HAP-1 (cell line): ENCODE measurements around the gene SLC9A7.

Source experiments
- DNase-seq, 2 experiments: peaks; one replicate each; pipeline ENCODE4 v3.0.0-alpha.2; 2016 to 2020; ENCODE audit warnings: low spot score in 2 of 2
- H3K27me3 ChIP-seq: fragments of 250-450 bp; sonication (Bioruptor Pico); 2 replicates; pipeline ENCODE4 v1.5.1; 2020; ENCODE audit warnings: low read depth, mild to moderate bottlenecking, moderate library complexity
- H3K36me3 ChIP-seq: fragments of 250-450 bp; sonication (Bioruptor Pico); replicated peaks from 2 replicates; pipeline ENCODE4 v1.5.1; 2020; ENCODE audit warnings: mild to moderate bottlenecking
- H3K4me1 ChIP-seq: fragments of 250-450 bp; sonication (Bioruptor Pico); 2 replicates; pipeline ENCODE4 v1.5.1; 2020; ENCODE audit warnings: mild to moderate bottlenecking
- H3K4me3 ChIP-seq: fragments of 250-450 bp; sonication (Bioruptor Pico); 2 replicates; pipeline ENCODE4 v1.5.1; 2020; ENCODE audit warnings: mild to moderate bottlenecking, moderate library complexity
- H3K9me3 ChIP-seq: fragments of 250-450 bp; sonication (Bioruptor Pico); 2 replicates; pipeline ENCODE4 v1.5.1; 2020; ENCODE audit warnings: mild to moderate bottlenecking, moderate library complexity
- in situ Hi-C: fragments of 300-500 bp; cut with MboI; formaldehyde crosslinking; loops from 3 replicates; pipeline ENCODE4 v1.14.3; 2020; ENCODE audit warnings: low sequenced_read_pairs, inconsistent platforms, mixed read lengths

Gene SLC9A7

GRCh38 chrX:46770000-46770816 is 11.3 kb upstream of the SLC9A7 start:
- no peak overlapping the region for H3K4me3 ChIP-seq
- H3K36me3 ChIP-seq, result no peaks in the 10 kb centered on the region
- in situ Hi-C loops, result no loop called here
- no peaks in the 10 kb centered on the region for H3K4me1 ChIP-seq
- H3K27me3 ChIP-seq, result no peaks in the 10 kb centered on the region; the same call in 1 of the 2 replicates
- no peak for DNase-seq
- no peaks in the 10 kb centered on the region for H3K9me3 ChIP-seq

GRCh38 chrX:46762963-46763362 is 4.0 kb upstream of the SLC9A7 start:
- H3K4me3 ChIP-seq, result no peak overlapping the region
- DNase-seq, result no peak
- H3K9me3 ChIP-seq, result no peaks in the 10 kb centered on the region
- H3K27me3 ChIP-seq, result no peaks in the 10 kb centered on the region; the same call in 1 of the 2 replicates
- H3K4me1 ChIP-seq, result peaks cover 4% of the 10 kb centered on the region; the same call in 1 of the 2 replicates
- in situ Hi-C loops, result no loop called here
- H3K36me3 ChIP-seq, result no peaks in the 10 kb centered on the region

- H3K4me3 ChIP-seq, result peak overlapping the region; percentile 64
- no peaks in the 10 kb centered on the region for H3K9me3 ChIP-seq
- H3K36me3 ChIP-seq, result no peaks in the 10 kb centered on the region
- H3K27me3 ChIP-seq, result no peaks in the 10 kb centered on the region
- H3K4me1 ChIP-seq, result peaks cover 14% of the 10 kb centered on the region
- DNase-seq, result peak in 1 of 2 experiments; percentile 42
- in situ Hi-C loops, result no loop called here
These were observed 692 bp upstream of the SLC9A7 start for GRCh38 chrX:46759645-46759974.

- peak overlapping the region; percentile 64 for H3K4me3 ChIP-seq
- no peaks in the 10 kb centered on the region for H3K27me3 ChIP-seq
- no peaks in the 10 kb centered on the region for H3K36me3 ChIP-seq
- H3K9me3 ChIP-seq, result no peaks in the 10 kb centered on the region
- in situ Hi-C loops, result no loop called here
- DNase-seq, result peak; percentile 19 to 55
- H3K4me1 ChIP-seq, result peaks cover 14% of the 10 kb centered on the region
These were observed 559 bp downstream of the SLC9A7 start for GRCh38 chrX:46758163-46758955.

GRCh38 chrX:46757593-46757992 is 1.3 kb downstream of the SLC9A7 start:
- H3K4me1 ChIP-seq, result peaks cover 14% of the 10 kb centered on the region
- no peaks in the 10 kb centered on the region for H3K27me3 ChIP-seq
- no peaks in the 10 kb centered on the region for H3K9me3 ChIP-seq
- H3K36me3 ChIP-seq, result no peaks in the 10 kb centered on the region
- in situ Hi-C loops, result no loop called here
- DNase-seq, result no peak
- H3K4me3 ChIP-seq, result peak overlapping the region; percentile 64

GRCh38 chrX:46757052-46757451 is 1.9 kb downstream of the SLC9A7 start:
- no peaks in the 10 kb centered on the region for H3K36me3 ChIP-seq
- no peak for DNase-seq
- H3K4me1 ChIP-seq, result peaks cover 14% of the 10 kb centered on the region
- no peaks in the 10 kb centered on the region for H3K27me3 ChIP-seq
- in situ Hi-C loops, result no loop called here
- H3K4me3 ChIP-seq, result peak overlapping the region; percentile 64
- no peaks in the 10 kb centered on the region for H3K9me3 ChIP-seq

GRCh38 chrX:46755671-46756070 is 3.2 kb downstream of the SLC9A7 start:
- no peak overlapping the region for H3K4me3 ChIP-seq
- peaks cover 14% of the 10 kb centered on the region for H3K4me1 ChIP-seq
- no peaks in the 10 kb centered on the region for H3K27me3 ChIP-seq
- H3K9me3 ChIP-seq, result no peaks in the 10 kb centered on the region
- in situ Hi-C loops, result no loop called here
- no peak for DNase-seq
- no peaks in the 10 kb centered on the region; the same call in 1 of the 2 replicates for H3K36me3 ChIP-seq

GRCh38 chrX:46754586-46755061 is 4.3 kb downstream of the SLC9A7 start:
- H3K4me1 ChIP-seq, result peaks cover 12% of the 10 kb centered on the region
- no peaks in the 10 kb centered on the region for H3K9me3 ChIP-seq
- no peak overlapping the region for H3K4me3 ChIP-seq
- no peaks in the 10 kb centered on the region; the same call in 1 of the 2 replicates for H3K36me3 ChIP-seq
- in situ Hi-C loops, result no loop called here
- H3K27me3 ChIP-seq, result no peaks in the 10 kb centered on the region
- DNase-seq, result no peak

- Histone ChIP-seq H3K9me3 (no peaks in the 10 kb centered on the region), H3K4me1 (peaks cover 10% of the 10 kb centered on the region), H3K4me3 (no peak overlapping the region), H3K27me3 (no peaks in the 10 kb centered on the region), H3K36me3 (no peaks in the 10 kb centered on the region; the same call in 1 of the 2 replicates)
- no peak for DNase-seq
- in situ Hi-C loops, result no loop called here
These were observed 4.9 kb downstream of the SLC9A7 start for GRCh38 chrX:46754036-46754435.

- no peaks in the 10 kb centered on the region for H3K27me3 ChIP-seq
- peaks cover under 1% of the 10 kb centered on the region; the same call in 1 of the 2 replicates for H3K4me1 ChIP-seq
- in situ Hi-C loops, result no loop called here
- no peaks in the 10 kb centered on the region; the same call in 1 of the 2 replicates for H3K36me3 ChIP-seq
- DNase-seq, result no peak
- no peaks in the 10 kb centered on the region for H3K9me3 ChIP-seq
- no peak overlapping the region for H3K4me3 ChIP-seq
These were observed 8.0 kb downstream of the SLC9A7 start for GRCh38 chrX:46750889-46751288.

- Histone ChIP-seq H3K9me3 (no peaks in the 10 kb centered on the region), H3K4me1 (no peaks in the 10 kb centered on the region), H3K36me3 (no peaks in the 10 kb centered on the region), H3K4me3 (no peak overlapping the region), H3K27me3 (no peaks in the 10 kb centered on the region)
- in situ Hi-C loops, result no loop called here
- DNase-seq, result no peak
These were observed 14.9 kb downstream of the SLC9A7 start for GRCh38 chrX:46744009-46744408.

GRCh38 chrX:46743046-46743445 is 15.9 kb downstream of the SLC9A7 start:
- H3K9me3 ChIP-seq, result no peaks in the 10 kb centered on the region
- H3K4me3 ChIP-seq, result no peak overlapping the region
- H3K27me3 ChIP-seq, result no peaks in the 10 kb centered on the region
- DNase-seq, result no peak
- H3K36me3 ChIP-seq, result no peaks in the 10 kb centered on the region
- in situ Hi-C loops, result no loop called here
- no peaks in the 10 kb centered on the region for H3K4me1 ChIP-seq

GRCh38 chrX:46739736-46740135 is 19.2 kb downstream of the SLC9A7 start:
- DNase-seq, result no peak
- no peaks in the 10 kb centered on the region for H3K27me3 ChIP-seq
- H3K4me3 ChIP-seq, result no peak overlapping the region
- in situ Hi-C loops, result no loop called here
- H3K9me3 ChIP-seq, result peaks cover 8% of the 10 kb centered on the region; the same call in 1 of the 2 replicates
- H3K4me1 ChIP-seq, result no peaks in the 10 kb centered on the region
- H3K36me3 ChIP-seq, result no peaks in the 10 kb centered on the region

- H3K36me3 ChIP-seq, result no peaks in the 10 kb centered on the region
- no peak for DNase-seq
- H3K9me3 ChIP-seq, result peaks cover 8% of the 10 kb centered on the region; the same call in 1 of the 2 replicates
- in situ Hi-C loops, result no loop called here
- H3K4me3 ChIP-seq, result no peak overlapping the region
- no peaks in the 10 kb centered on the region for H3K27me3 ChIP-seq
- H3K4me1 ChIP-seq, result no peaks in the 10 kb centered on the region
These were observed 21.5 kb downstream of the SLC9A7 start for GRCh38 chrX:46737462-46737861.
